Measurements from ENCODE around the gene ECHDC3. TPM values are rescaled to one million over a fixed set of nuclear protein-coding genes. Genes with fewer than 3 reads are reported as not detected.

ECHDC3 gene
- total RNA-seq, 1 donor from 2014 or later: 1.2 TPM

- H3K4me1 Mint-ChIP-seq (ENCODE audit: unreplicated experiment): peaks cover 15% of the 10 kb centered on the region
- peaks cover 3% of the 10 kb centered on the region for H3K27me3 Mint-ChIP-seq (ENCODE audit: unreplicated experiment)
- H3K9me3 Mint-ChIP-seq (ENCODE audit: unreplicated experiment): no peaks in the 10 kb centered on the region
- no peak for DNase-seq (ENCODE audit: extremely low spot score, unreplicated experiment)
- TF ChIP-seq, protein P1, sequence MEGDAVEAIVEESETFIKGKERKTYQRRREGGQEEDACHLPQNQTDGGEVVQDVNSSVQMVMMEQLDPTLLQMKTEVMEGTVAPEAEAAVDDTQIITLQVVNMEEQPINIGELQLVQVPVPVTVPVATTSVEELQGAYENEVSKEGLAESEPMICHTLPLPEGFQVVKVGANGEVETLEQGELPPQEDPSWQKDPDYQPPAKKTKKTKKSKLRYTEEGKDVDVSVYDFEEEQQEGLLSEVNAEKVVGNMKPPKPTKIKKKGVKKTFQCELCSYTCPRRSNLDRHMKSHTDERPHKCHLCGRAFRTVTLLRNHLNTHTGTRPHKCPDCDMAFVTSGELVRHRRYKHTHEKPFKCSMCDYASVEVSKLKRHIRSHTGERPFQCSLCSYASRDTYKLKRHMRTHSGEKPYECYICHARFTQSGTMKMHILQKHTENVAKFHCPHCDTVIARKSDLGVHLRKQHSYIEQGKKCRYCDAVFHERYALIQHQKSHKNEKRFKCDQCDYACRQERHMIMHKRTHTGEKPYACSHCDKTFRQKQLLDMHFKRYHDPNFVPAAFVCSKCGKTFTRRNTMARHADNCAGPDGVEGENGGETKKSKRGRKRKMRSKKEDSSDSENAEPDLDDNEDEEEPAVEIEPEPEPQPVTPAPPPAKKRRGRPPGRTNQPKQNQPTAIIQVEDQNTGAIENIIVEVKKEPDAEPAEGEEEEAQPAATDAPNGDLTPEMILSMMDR (IDR thresholded peaks at IDR 0.05): no peak
- H3K36me3 Mint-ChIP-seq (ENCODE audit: unreplicated experiment): no peaks in the 10 kb centered on the region
- H3K4me3 Mint-ChIP-seq (ENCODE audit: unreplicated experiment): no peak overlapping the region
- no peak overlapping the region for H3K27ac Mint-ChIP-seq (ENCODE audit: unreplicated experiment)
Observed at GRCh38 chr10:11796474-11796873, 54.3 kb downstream of the ECHDC3 start.

GRCh38 chr10:11797281-11797680 lies 55.1 kb downstream of the ECHDC3 start:
- Mint-ChIP-seq H3K27me3 (ENCODE audit: unreplicated experiment) (peaks cover 1% of the 10 kb centered on the region), H3K9me3 (ENCODE audit: unreplicated experiment) (no peaks in the 10 kb centered on the region), H3K4me1 (ENCODE audit: unreplicated experiment) (peaks cover 15% of the 10 kb centered on the region), H3K36me3 (ENCODE audit: unreplicated experiment) (no peaks in the 10 kb centered on the region), H3K4me3 (ENCODE audit: unreplicated experiment) (no peak overlapping the region), H3K27ac (ENCODE audit: unreplicated experiment) (no peak overlapping the region)
- no peak for DNase-seq (ENCODE audit: extremely low spot score, unreplicated experiment)
- TF ChIP-seq, protein P1 (IDR thresholded peaks at IDR 0.05): no peak

- no peaks in the 10 kb centered on the region for H3K9me3 Mint-ChIP-seq (ENCODE audit: unreplicated experiment)
- DNase-seq (ENCODE audit: extremely low spot score, unreplicated experiment): no peak
- peaks cover 15% of the 10 kb centered on the region for H3K4me1 Mint-ChIP-seq (ENCODE audit: unreplicated experiment)
- TF ChIP-seq, protein P1 (IDR thresholded peaks at IDR 0.05): no peak
- H3K36me3 Mint-ChIP-seq (ENCODE audit: unreplicated experiment): no peaks in the 10 kb centered on the region
- H3K27ac Mint-ChIP-seq (ENCODE audit: unreplicated experiment): no peak overlapping the region
- H3K27me3 Mint-ChIP-seq (ENCODE audit: unreplicated experiment): no peaks in the 10 kb centered on the region
- H3K4me3 Mint-ChIP-seq (ENCODE audit: unreplicated experiment): no peak overlapping the region
Observed at GRCh38 chr10:11797847-11798633, 55.9 kb downstream of the ECHDC3 start.

GRCh38 chr10:11798845-11799735 lies 56.9 kb downstream of the ECHDC3 start:
- H3K4me1 Mint-ChIP-seq (ENCODE audit: unreplicated experiment): peaks cover 6% of the 10 kb centered on the region
- DNase-seq (ENCODE audit: extremely low spot score, unreplicated experiment): no peak
- no peaks in the 10 kb centered on the region for H3K27me3 Mint-ChIP-seq (ENCODE audit: unreplicated experiment)
- H3K9me3 Mint-ChIP-seq (ENCODE audit: unreplicated experiment): no peaks in the 10 kb centered on the region
- H3K27ac Mint-ChIP-seq (ENCODE audit: unreplicated experiment): no peak overlapping the region
- no peak overlapping the region for H3K4me3 Mint-ChIP-seq (ENCODE audit: unreplicated experiment)
- TF ChIP-seq, protein P1 (IDR thresholded peaks at IDR 0.05): no peak
- H3K36me3 Mint-ChIP-seq (ENCODE audit: unreplicated experiment): no peaks in the 10 kb centered on the region

DNA sequence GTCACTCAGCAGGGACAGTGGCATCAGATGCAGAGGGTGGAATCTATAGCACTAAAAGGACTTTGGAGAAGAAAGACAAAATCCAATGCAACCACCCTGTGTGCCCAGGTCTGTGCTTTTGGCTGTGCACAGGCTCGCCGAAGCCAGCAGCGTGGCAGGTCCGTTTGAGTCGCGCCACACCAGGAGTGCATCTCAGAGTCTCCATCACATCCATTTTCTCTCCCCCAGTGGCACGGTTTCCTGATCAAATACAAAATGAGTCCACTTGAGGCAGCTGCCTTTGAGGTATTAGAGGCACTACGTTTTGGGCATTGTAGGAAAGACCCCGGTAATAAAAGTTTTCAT lies 57.5 kb downstream of the ECHDC3 start:
- H3K27ac Mint-ChIP-seq (ENCODE audit: unreplicated experiment): no peak overlapping the region
- TF ChIP-seq, protein P1 (IDR thresholded peaks at IDR 0.05): no peak
- no peak for DNase-seq (ENCODE audit: extremely low spot score, unreplicated experiment)
- no peaks in the 10 kb centered on the region for H3K27me3 Mint-ChIP-seq (ENCODE audit: unreplicated experiment)
- H3K4me3 Mint-ChIP-seq (ENCODE audit: unreplicated experiment): no peak overlapping the region
- H3K36me3 Mint-ChIP-seq (ENCODE audit: unreplicated experiment): no peaks in the 10 kb centered on the region
- peaks cover 4% of the 10 kb centered on the region for H3K4me1 Mint-ChIP-seq (ENCODE audit: unreplicated experiment)
- no peaks in the 10 kb centered on the region for H3K9me3 Mint-ChIP-seq (ENCODE audit: unreplicated experiment)
